Measurements from ENCODE around the gene CCDC88C.
A peak's percentile ranks its signal among the peaks of the same experiment; 100 is the strongest.

Gene CCDC88C

DNA sequence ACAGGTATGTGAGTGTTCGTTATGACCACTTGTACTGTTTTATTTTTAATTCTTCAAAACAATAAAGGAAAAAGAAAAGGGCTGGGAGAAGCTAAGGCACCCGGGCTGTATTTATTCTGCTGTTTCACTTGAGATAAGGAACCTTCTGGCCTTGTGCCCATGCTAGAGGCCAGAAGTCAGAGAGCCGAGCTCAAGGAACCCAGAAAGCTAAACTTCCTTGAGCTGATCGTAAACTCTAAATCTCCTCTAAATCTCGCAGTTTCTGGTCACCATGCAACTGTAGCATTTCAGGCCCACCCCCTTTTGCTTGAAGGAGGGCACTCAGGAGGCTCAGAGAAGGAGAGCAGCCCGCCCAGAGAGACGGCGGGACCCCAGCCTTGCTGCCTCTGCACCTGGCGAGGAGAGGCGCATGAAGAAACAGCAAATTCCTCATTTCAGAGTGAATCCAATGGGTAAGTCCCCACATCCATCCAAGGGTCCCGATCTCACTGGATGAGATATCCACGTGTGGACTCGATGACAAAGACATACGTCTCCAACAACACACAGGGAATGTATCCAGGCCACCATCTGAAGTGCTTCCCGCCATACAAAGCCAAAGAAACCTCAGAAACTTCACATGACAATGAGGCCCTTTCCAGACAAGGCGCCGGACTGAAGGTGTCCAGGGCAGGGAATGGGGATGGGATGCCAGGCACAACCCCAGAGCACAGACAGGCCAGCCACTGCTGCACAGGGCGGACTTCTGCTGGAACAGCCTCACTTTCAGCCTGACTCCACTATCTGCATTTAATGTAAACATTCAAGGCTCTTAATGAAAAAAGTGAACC is 14.6 kb downstream of the CCDC88C start:
- H3K36me3 ChIP-seq (ENCODE audit: low read depth): peaks cover 19% of the 10 kb centered on the region
- no peak for DNase-seq (ENCODE audit: low spot score)

DNA sequence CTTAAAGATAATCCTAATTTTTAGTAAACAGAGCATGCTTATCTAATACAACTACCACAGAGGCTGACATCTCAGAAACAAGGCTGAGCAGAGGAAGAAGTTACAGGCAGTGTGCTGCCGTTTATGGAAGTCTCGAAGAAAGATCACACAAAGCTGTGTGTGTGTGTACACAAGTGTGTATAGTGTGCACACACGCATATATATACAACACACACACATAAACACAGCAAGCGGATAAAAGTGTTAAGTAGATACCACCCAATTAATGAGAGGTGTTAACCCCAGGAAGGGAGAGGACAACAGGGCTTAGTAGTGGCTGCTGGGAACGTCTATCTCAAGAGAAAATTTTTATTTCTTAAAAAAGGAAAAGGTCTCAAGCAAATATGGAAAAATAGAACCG is 15.3 kb downstream of the CCDC88C start:
- H3K4me3 ChIP-seq (ENCODE audit: severe bottlenecking): no peak overlapping the region
- DNase-seq (ENCODE audit: low spot score) (no peak), ATAC-seq (ENCODE audit: low read depth) (no peak)
- peaks cover 30% of the 10 kb centered on the region for H3K4me1 ChIP-seq (ENCODE audit: insufficient read depth, poor library complexity, severe bottlenecking)
- TF ChIP-seq, protein P1, sequence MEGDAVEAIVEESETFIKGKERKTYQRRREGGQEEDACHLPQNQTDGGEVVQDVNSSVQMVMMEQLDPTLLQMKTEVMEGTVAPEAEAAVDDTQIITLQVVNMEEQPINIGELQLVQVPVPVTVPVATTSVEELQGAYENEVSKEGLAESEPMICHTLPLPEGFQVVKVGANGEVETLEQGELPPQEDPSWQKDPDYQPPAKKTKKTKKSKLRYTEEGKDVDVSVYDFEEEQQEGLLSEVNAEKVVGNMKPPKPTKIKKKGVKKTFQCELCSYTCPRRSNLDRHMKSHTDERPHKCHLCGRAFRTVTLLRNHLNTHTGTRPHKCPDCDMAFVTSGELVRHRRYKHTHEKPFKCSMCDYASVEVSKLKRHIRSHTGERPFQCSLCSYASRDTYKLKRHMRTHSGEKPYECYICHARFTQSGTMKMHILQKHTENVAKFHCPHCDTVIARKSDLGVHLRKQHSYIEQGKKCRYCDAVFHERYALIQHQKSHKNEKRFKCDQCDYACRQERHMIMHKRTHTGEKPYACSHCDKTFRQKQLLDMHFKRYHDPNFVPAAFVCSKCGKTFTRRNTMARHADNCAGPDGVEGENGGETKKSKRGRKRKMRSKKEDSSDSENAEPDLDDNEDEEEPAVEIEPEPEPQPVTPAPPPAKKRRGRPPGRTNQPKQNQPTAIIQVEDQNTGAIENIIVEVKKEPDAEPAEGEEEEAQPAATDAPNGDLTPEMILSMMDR (IDR thresholded peaks at IDR 0.05; ENCODE audit: poor library complexity, severe bottlenecking): no peak
- no peaks in the 10 kb centered on the region for H3K27me3 ChIP-seq (ENCODE audit: insufficient read depth, poor library complexity, severe bottlenecking)
- H3K9me3 ChIP-seq (ENCODE audit: severe bottlenecking): no peaks in the 10 kb centered on the region
- H3K27ac ChIP-seq (ENCODE audit: poor library complexity, severe bottlenecking): no peak overlapping the region
- H3K36me3 ChIP-seq (ENCODE audit: low read depth): peaks cover 12% of the 10 kb centered on the region

More for the DNA sequence above, 14.6 kb downstream of the CCDC88C start:
- Histone ChIP-seq H3K27me3 (ENCODE audit: insufficient read depth, poor library complexity, severe bottlenecking) (no peaks in the 10 kb centered on the region), H3K4me1 (ENCODE audit: insufficient read depth, poor library complexity, severe bottlenecking) (peaks cover 23% of the 10 kb centered on the region), H3K9me3 (ENCODE audit: severe bottlenecking) (no peaks in the 10 kb centered on the region), H3K27ac (ENCODE audit: poor library complexity, severe bottlenecking) (no peak overlapping the region), H3K4me3 (ENCODE audit: severe bottlenecking) (no peak overlapping the region)
- TF ChIP-seq, protein P1 (IDR thresholded peaks at IDR 0.05; ENCODE audit: poor library complexity, severe bottlenecking): no peak
- no peak for ATAC-seq (ENCODE audit: low read depth)

DNA sequence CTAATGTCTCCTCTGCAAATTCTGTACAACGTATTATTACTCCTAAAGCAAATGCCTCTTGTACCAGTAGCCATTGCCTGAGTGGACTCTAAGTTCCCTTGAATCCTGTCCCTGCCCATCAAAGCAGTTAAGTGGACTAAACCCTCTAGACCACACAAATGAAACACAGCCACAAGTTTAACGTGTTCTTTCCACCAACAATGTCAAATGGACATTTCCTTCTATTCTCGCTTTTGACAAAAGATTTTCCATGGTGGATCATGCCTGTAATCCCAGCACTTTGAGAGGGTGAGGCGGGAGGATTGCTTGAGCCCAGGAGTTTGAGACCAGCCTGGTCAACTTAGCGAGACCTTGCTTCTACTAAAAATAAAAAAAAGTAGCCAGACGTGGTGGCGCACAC is 15.9 kb downstream of the CCDC88C start:
- Histone ChIP-seq H3K9me3 (ENCODE audit: severe bottlenecking) (no peaks in the 10 kb centered on the region), H3K4me1 (ENCODE audit: insufficient read depth, poor library complexity, severe bottlenecking) (peaks cover 36% of the 10 kb centered on the region), H3K27ac (ENCODE audit: poor library complexity, severe bottlenecking) (no peak overlapping the region), H3K4me3 (ENCODE audit: severe bottlenecking) (no peak overlapping the region), H3K36me3 (ENCODE audit: low read depth) (peaks cover 8% of the 10 kb centered on the region), H3K27me3 (ENCODE audit: insufficient read depth, poor library complexity, severe bottlenecking) (no peaks in the 10 kb centered on the region)
- ATAC-seq (ENCODE audit: low read depth) (no peak), DNase-seq (ENCODE audit: low spot score) (no peak)
- TF ChIP-seq, protein P1 (IDR thresholded peaks at IDR 0.05; ENCODE audit: poor library complexity, severe bottlenecking): no peak

DNA sequence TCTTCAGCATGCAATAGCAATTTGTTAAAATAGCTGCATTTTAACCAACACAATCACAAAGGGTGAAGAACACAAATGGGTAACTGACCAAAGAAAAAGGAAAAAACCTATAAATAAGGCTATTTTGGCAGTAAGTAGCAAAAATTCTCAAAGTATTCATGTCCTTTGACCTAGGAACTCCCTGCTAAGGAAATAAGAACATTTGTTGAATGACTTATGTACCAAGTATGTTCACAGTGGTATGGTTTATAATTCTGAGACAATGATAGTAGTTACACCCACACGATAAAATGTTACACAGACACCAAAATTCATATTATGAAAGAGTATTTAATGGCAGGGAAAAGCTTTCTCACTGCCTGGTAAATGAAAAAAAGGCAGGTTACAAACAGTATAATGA is 16.9 kb downstream of the CCDC88C start:
- DNase-seq (ENCODE audit: low spot score) (no peak), ATAC-seq (ENCODE audit: low read depth) (peak; percentile 47; the same call in 2 of the 3 replicates)
- H3K4me1 ChIP-seq (ENCODE audit: insufficient read depth, poor library complexity, severe bottlenecking): peaks cover 44% of the 10 kb centered on the region
- H3K27ac ChIP-seq (ENCODE audit: poor library complexity, severe bottlenecking): peak overlapping the region; percentile 89
- no peaks in the 10 kb centered on the region for H3K9me3 ChIP-seq (ENCODE audit: severe bottlenecking)
- H3K27me3 ChIP-seq (ENCODE audit: insufficient read depth, poor library complexity, severe bottlenecking): no peaks in the 10 kb centered on the region
- H3K36me3 ChIP-seq (ENCODE audit: low read depth): peaks cover 7% of the 10 kb centered on the region; the same call in 1 of the 2 replicates
- no peak overlapping the region for H3K4me3 ChIP-seq (ENCODE audit: severe bottlenecking)
- TF ChIP-seq, protein P1 (IDR thresholded peaks at IDR 0.05; ENCODE audit: poor library complexity, severe bottlenecking): no peak

Data from RWPE2 (cell line).